Measurements from ENCODE around the gene SZT2. TPM values are rescaled to one million over a fixed set of nuclear protein-coding genes. Genes with fewer than 3 reads are reported as not detected.

The SZT2 gene
- total RNA-seq (2014; rRNA removed; shearing (Covaris generic)) = 15.6 and 19.8 TPM in 2 replicates

- H3K4me3 ChIP-seq = peak within 1 kb of the TSS; percentile 79
- DNase-seq (ENCODE audit: low read depth in 1 of 2, low spot score in 2 of 2) = peak; percentile 91 to 93
- H3K9me3 ChIP-seq (replicated peaks) = no peaks in the 10 kb centered on the region
These were observed at the start of gene SZT2, which contains the start of gene MED8 for GRCh38 chr1:43389326-43390313. TSS of gene SZT2 (plus strand) at chr1:43389899. CDS start at chr1:43389969, 70 bp downstream. TSS of gene MED8 (minus strand) at chr1:43389800. CDS start at chr1:43389764, 36 bp downstream.

GRCh38 chr1:43340559-43340958, 49.1 kb upstream of the SZT2 start:
- no peak overlapping the region for H3K27ac ChIP-seq
- no peak for DNase-seq (ENCODE audit: low read depth in 1 of 2, low spot score in 2 of 2)
- no peaks in the 10 kb centered on the region for H3K36me3 ChIP-seq
- no peaks in the 10 kb centered on the region for H3K4me1 ChIP-seq (replicated peaks)
- no peaks in the 10 kb centered on the region for H3K9me3 ChIP-seq (replicated peaks)
- H3K4me3 ChIP-seq = no peak overlapping the region
- H3K27me3 ChIP-seq (replicated peaks) = no peaks in the 10 kb centered on the region

More at GRCh38 chr1:43389326-43390313, at the start of gene SZT2, which contains the start of gene MED8:
- H3K27ac ChIP-seq = peak within 1 kb of the TSS; percentile 59
- peaks cover 20% of the 10 kb centered on the region for H3K4me1 ChIP-seq (replicated peaks)
- H3K36me3 ChIP-seq = peaks cover 54% of the 10 kb centered on the region
- no peaks in the 10 kb centered on the region for H3K27me3 ChIP-seq (replicated peaks)

GRCh38 chr1:43344267-43344850, 45.3 kb upstream of the SZT2 start:
- Histone ChIP-seq H3K36me3 (no peaks in the 10 kb centered on the region), H3K4me3 (no peak overlapping the region), H3K4me1 (replicated peaks) (peaks cover 4% of the 10 kb centered on the region), H3K27ac (no peak overlapping the region), H3K27me3 (replicated peaks) (no peaks in the 10 kb centered on the region), H3K9me3 (replicated peaks) (no peaks in the 10 kb centered on the region)
- DNase-seq (ENCODE audit: low read depth in 1 of 2, low spot score in 2 of 2) = no peak

- no peak for DNase-seq (ENCODE audit: low read depth in 1 of 2, low spot score in 2 of 2)
- Histone ChIP-seq H3K27ac (no peak overlapping the region), H3K36me3 (no peaks in the 10 kb centered on the region), H3K27me3 (replicated peaks) (no peaks in the 10 kb centered on the region), H3K4me1 (replicated peaks) (peaks cover 11% of the 10 kb centered on the region), H3K9me3 (replicated peaks) (no peaks in the 10 kb centered on the region), H3K4me3 (no peak overlapping the region)
These were observed 44.6 kb upstream of the SZT2 start for GRCh38 chr1:43345120-43345519.

- Histone ChIP-seq H3K27ac (no peak overlapping the region), H3K4me3 (no peak overlapping the region), H3K36me3 (no peaks in the 10 kb centered on the region), H3K4me1 (replicated peaks) (peaks cover 20% of the 10 kb centered on the region), H3K9me3 (replicated peaks) (no peaks in the 10 kb centered on the region), H3K27me3 (replicated peaks) (no peaks in the 10 kb centered on the region)
- DNase-seq (ENCODE audit: low read depth in 1 of 2, low spot score in 2 of 2) = no peak
These were observed 43.1 kb upstream of the SZT2 start for GRCh38 chr1:43346636-43347035.

- no peak overlapping the region for H3K4me3 ChIP-seq
- H3K27me3 ChIP-seq (replicated peaks) = no peaks in the 10 kb centered on the region
- no peak for DNase-seq (ENCODE audit: low read depth in 1 of 2, low spot score in 2 of 2)
- no peaks in the 10 kb centered on the region for H3K9me3 ChIP-seq (replicated peaks)
- H3K4me1 ChIP-seq (replicated peaks) = peaks cover 20% of the 10 kb centered on the region
- no peaks in the 10 kb centered on the region for H3K36me3 ChIP-seq
- no peak overlapping the region for H3K27ac ChIP-seq
These were observed 41.3 kb upstream of the SZT2 start for GRCh38 chr1:43348343-43348808.

- H3K4me1 ChIP-seq (replicated peaks) = peaks cover 20% of the 10 kb centered on the region
- H3K36me3 ChIP-seq = no peaks in the 10 kb centered on the region
- H3K27me3 ChIP-seq (replicated peaks) = no peaks in the 10 kb centered on the region
- no peak overlapping the region for H3K27ac ChIP-seq
- H3K4me3 ChIP-seq = no peak overlapping the region
- DNase-seq (ENCODE audit: low read depth in 1 of 2, low spot score in 2 of 2) = no peak
- H3K9me3 ChIP-seq (replicated peaks) = no peaks in the 10 kb centered on the region
These were observed 40.7 kb upstream of the SZT2 start for GRCh38 chr1:43348809-43349593.

- Histone ChIP-seq H3K27ac (no peak overlapping the region), H3K9me3 (replicated peaks) (no peaks in the 10 kb centered on the region), H3K4me1 (replicated peaks) (peaks cover 20% of the 10 kb centered on the region), H3K36me3 (no peaks in the 10 kb centered on the region), H3K4me3 (no peak overlapping the region), H3K27me3 (replicated peaks) (no peaks in the 10 kb centered on the region)
- peak; percentile 65 to 75 for DNase-seq (ENCODE audit: low read depth in 1 of 2, low spot score in 2 of 2)
These were observed 39.9 kb upstream of the SZT2 start for GRCh38 chr1:43349594-43350306.

GRCh38 chr1:43350976-43351375, 38.7 kb upstream of the SZT2 start:
- H3K27ac ChIP-seq = no peak overlapping the region
- H3K4me3 ChIP-seq = no peak overlapping the region
- H3K9me3 ChIP-seq (replicated peaks) = no peaks in the 10 kb centered on the region
- no peaks in the 10 kb centered on the region for H3K36me3 ChIP-seq
- H3K4me1 ChIP-seq (replicated peaks) = peaks cover 20% of the 10 kb centered on the region
- DNase-seq (ENCODE audit: low read depth in 1 of 2, low spot score in 2 of 2) = no peak
- H3K27me3 ChIP-seq (replicated peaks) = no peaks in the 10 kb centered on the region

GRCh38 chr1:43351421-43352350, 38.0 kb upstream of the SZT2 start:
- H3K4me1 ChIP-seq (replicated peaks) = peaks cover 20% of the 10 kb centered on the region
- H3K9me3 ChIP-seq (replicated peaks) = no peaks in the 10 kb centered on the region
- H3K4me3 ChIP-seq = no peak overlapping the region
- H3K27me3 ChIP-seq (replicated peaks) = no peaks in the 10 kb centered on the region
- no peaks in the 10 kb centered on the region for H3K36me3 ChIP-seq
- DNase-seq (ENCODE audit: low read depth in 1 of 2, low spot score in 2 of 2) = no peak
- no peak overlapping the region for H3K27ac ChIP-seq

GRCh38 chr1:43352351-43352705, 37.4 kb upstream of the SZT2 start:
- Histone ChIP-seq H3K27me3 (replicated peaks) (no peaks in the 10 kb centered on the region), H3K4me3 (no peak overlapping the region), H3K27ac (no peak overlapping the region), H3K4me1 (replicated peaks) (peaks cover 24% of the 10 kb centered on the region), H3K36me3 (0 out of 2 replicates have a peak, but pooled peaks cover 3% of the 10 kb centered on the region), H3K9me3 (replicated peaks) (no peaks in the 10 kb centered on the region)
- DNase-seq (ENCODE audit: low read depth in 1 of 2, low spot score in 2 of 2) = no peak

GRCh38 chr1:43352881-43353280, 36.8 kb upstream of the SZT2 start:
- Histone ChIP-seq H3K4me3 (no peak overlapping the region), H3K4me1 (replicated peaks) (peaks cover 29% of the 10 kb centered on the region), H3K27me3 (replicated peaks) (no peaks in the 10 kb centered on the region), H3K36me3 (0 out of 2 replicates have a peak, but pooled peaks cover 3% of the 10 kb centered on the region), H3K27ac (no peak overlapping the region), H3K9me3 (replicated peaks) (no peaks in the 10 kb centered on the region)
- no peak for DNase-seq (ENCODE audit: low read depth in 1 of 2, low spot score in 2 of 2)
